ENCODE data around the gene REST. TPM values are rescaled to one million over a fixed set of nuclear protein-coding genes. Genes with fewer than 3 reads are reported as not detected.

Gene REST
- total and polyA plus RNA-seq, 2 of the 8 experiments (the other 6 are each of a cell fraction or from before 2014, with no cell fraction given) = 10.2 to 66.3 TPM

- H3K56ac ChIP-seq (replicated peaks; ENCODE audit: insufficient read length, low read depth, low read length) = no peak overlapping the region
- H2BK12ac ChIP-seq (ENCODE audit: low read depth, low read length) = no peak overlapping the region
- H2BK120ac ChIP-seq (replicated peaks; ENCODE audit: low read depth, low read length) = no peak overlapping the region
- ChIA-PET POLR2A (ENCODE audit: partially characterized antibody) (interaction anchor here (1.1 to 1.3 kb wide), 2 partner anchors 30 to 41 kb away, joined by 3 to 6 read pairs; partner anchors contain the start of genes POLR2B and REST), CTCF (ENCODE audit: partially characterized antibody) (interaction anchor here (0.9 to 1.3 kb wide), 2 partner anchors 14 kb away, joined by 4 read pairs; no protein-coding TSS in a partner anchor)
- no peak overlapping the region for H4K91ac ChIP-seq (replicated peaks; ENCODE audit: insufficient read length, low read length)
- DNase-seq (ENCODE audit: low read depth in 1 of 2, low spot score in 2 of 2) (no peak), FAIRE-seq (no peak)
- H3K9ac ChIP-seq (replicated peaks in 1 of 4; ENCODE audit: extremely low read depth in 1 of 4, low read depth in 3 of 4, low read length in 3 of 4) = no peak overlapping the region
- no peak overlapping the region for H2BK15ac ChIP-seq (ENCODE audit: low read length)
- H3K36me3 ChIP-seq (ENCODE audit: control insufficient read depth in 2 of 4, insufficient read depth in 4 of 4, low read length in 3 of 4) = peaks cover 0 to 7% (median 0%) of the 10 kb centered on the region in 4 experiments; a peak in 2 of 8 replicates
- no peak overlapping the region for H3K27ac ChIP-seq (ENCODE audit: low read depth, low read length)
- no peak overlapping the region for H4K5ac ChIP-seq (ENCODE audit: insufficient read length, low read depth, low read length)
- H3K23ac ChIP-seq (ENCODE audit: insufficient read length) = no peak overlapping the region
- no peaks in the 10 kb centered on the region for H3K27me3 ChIP-seq (replicated peaks in 1 of 4; ENCODE audit: control insufficient read depth in 3 of 4, extremely low read depth in 1 of 4, insufficient read depth in 3 of 4, low read length in 3 of 4)
- no peak for TF ChIP-seq TBP (IDR thresholded peaks at IDR 0.05; ENCODE audit: low read depth, low read length)
- no peak for TF ChIP-seq EZH2 (IDR thresholded peaks at IDR 0.05; ENCODE audit: low read depth, low read length, severe bottlenecking)
- no peak overlapping the region for H3K4me3 ChIP-seq (ENCODE audit: extremely low read depth in 1 of 4, insufficient read depth in 2 of 4, low read depth in 3 of 4, low read length in 4 of 4)
- H2AK5ac ChIP-seq (ENCODE audit: low read depth, low read length) = no peak overlapping the region
- H4K8ac ChIP-seq (ENCODE audit: extremely low read depth, insufficient read depth, low read length) = no peak overlapping the region
- H3K14ac ChIP-seq (ENCODE audit: insufficient read length) = no peak overlapping the region
- no peak overlapping the region for H2BK5ac ChIP-seq (ENCODE audit: low read depth, low read length)
- no peaks in the 10 kb centered on the region for H3K9me3 ChIP-seq (ENCODE audit: insufficient read depth in 2 of 2, low read depth in 1 of 2, low read length in 1 of 2)
- no peaks in the 10 kb centered on the region for H3K23me2 ChIP-seq (ENCODE audit: low read depth, low read length)
- H3K79me1 ChIP-seq (ENCODE audit: low read depth, low read length) = no peaks in the 10 kb centered on the region
- no peak overlapping the region for H3K4ac ChIP-seq (replicated peaks; ENCODE audit: insufficient read length, low read depth, low read length)
- no peak overlapping the region for H3K4me2 ChIP-seq (ENCODE audit: insufficient read depth in 1 of 2, low read depth in 2 of 2, low read length in 2 of 2)
- no peaks in the 10 kb centered on the region for H3K4me1 ChIP-seq (replicated peaks in 1 of 4; ENCODE audit: control insufficient read depth in 3 of 4, insufficient read depth in 4 of 4, low read length in 3 of 4)
- H2AFZ ChIP-seq (ENCODE audit: low read length) = no peak overlapping the region
- 97% methylated on average over 6 of the region's 6 CpGs; no CpG with 5 or more reads in 1 of the 2 experiments for WGBS, 2 experiments (ENCODE audit: extremely low coverage in 1 of 2, insufficient coverage in 1 of 2, insufficient read length in 1 of 2, insufficient replicate concordance in 2 of 2, low coverage in 1 of 2, low lambda C conversion rate in 2 of 2, missing lambda C conversion rate in 1 of 2)
- H4K20me1 ChIP-seq (replicated peaks in 1 of 2; ENCODE audit: control insufficient read depth in 1 of 2, insufficient read depth in 2 of 2, low read length in 2 of 2) = no peaks in the 10 kb centered on the region
- H2BK20ac ChIP-seq (ENCODE audit: low read length) = no peak overlapping the region
- no peak overlapping the region for H3K18ac ChIP-seq (ENCODE audit: extremely low read depth, low read length)
- H3K79me2 ChIP-seq (ENCODE audit: control insufficient read depth in 1 of 2, insufficient read depth in 2 of 2, low read length in 2 of 2) = no peaks in the 10 kb centered on the region
Observed at GRCh38 chr4:56937262-56937661, 29.6 kb downstream of the REST start.

All from H1 (cell line).